Measurements from ENCODE around the gene PGBD2.
A peak's percentile ranks its signal among the peaks of the same experiment; 100 is the strongest.
"Not testable (repeated sequence)": the region's sequence is repeated elsewhere in the genome, so short reads cannot be mapped to it uniquely, and the experiment has no call there.

Gene PGBD2

GRCh38 chr1:248886237-248886895 is 19.7 kb upstream of the PGBD2 start:
- peak in 6 of 56 donors; percentile 10 to 28 (median 14) for DNase-seq

- DNase-seq: not testable (repeated sequence)
Observed at GRCh38 chr1:248889914-248890243, 16.2 kb upstream of the PGBD2 start.

GRCh38 chr1:248890549-248891498 is 15.2 kb upstream of the PGBD2 start:
- DNase-seq: no peak

- no peak for DNase-seq
Observed at GRCh38 chr1:248891758-248892157, 14.3 kb upstream of the PGBD2 start.

- DNase-seq: no peak
Observed at GRCh38 chr1:248892590-248892989, 13.4 kb upstream of the PGBD2 start.

GRCh38 chr1:248894837-248895236 is 11.2 kb upstream of the PGBD2 start:
- no peak for DNase-seq

- DNase-seq: no peak
Observed at GRCh38 chr1:248897412-248898337, 8.4 kb upstream of the PGBD2 start.

GRCh38 chr1:248900637-248901036 is 5.4 kb upstream of the PGBD2 start:
- no peak for DNase-seq

- DNase-seq: no peak
Observed at GRCh38 chr1:248901578-248901977, 4.5 kb upstream of the PGBD2 start.

- DNase-seq: no peak
Observed at GRCh38 chr1:248904437-248905216, 1.4 kb upstream of the PGBD2 start.

GRCh38 chr1:248905662-248906008 is 400 bp upstream of the PGBD2 start:
- no peak for DNase-seq

GRCh38 chr1:248906753-248907661 is 972 bp downstream of the PGBD2 start:
- DNase-seq: no peak

GRCh38 chr1:248910761-248911160 is 4.7 kb downstream of the PGBD2 start:
- DNase-seq: no peak

GRCh38 chr1:248913933-248914332 is 7.9 kb downstream of the PGBD2 start:
- DNase-seq: no peak

GRCh38 chr1:248914796-248915381 is 8.9 kb downstream of the PGBD2 start:
- DNase-seq: no peak

- DNase-seq: no peak
Observed at GRCh38 chr1:248918131-248918530, 12.1 kb downstream of the PGBD2 start.

GRCh38 chr1:248923352-248924338 is 17.6 kb downstream of the PGBD2 start:
- no peak for DNase-seq
